ENCODE results near the gene TM9SF3.
A peak's percentile ranks its signal among the peaks of the same experiment; 100 is the strongest.

The TM9SF3 gene

GRCh38 chr10:96505150-96506136 lies 81.4 kb downstream of the TM9SF3 start:
- DNase-seq = no peak

DNA sequence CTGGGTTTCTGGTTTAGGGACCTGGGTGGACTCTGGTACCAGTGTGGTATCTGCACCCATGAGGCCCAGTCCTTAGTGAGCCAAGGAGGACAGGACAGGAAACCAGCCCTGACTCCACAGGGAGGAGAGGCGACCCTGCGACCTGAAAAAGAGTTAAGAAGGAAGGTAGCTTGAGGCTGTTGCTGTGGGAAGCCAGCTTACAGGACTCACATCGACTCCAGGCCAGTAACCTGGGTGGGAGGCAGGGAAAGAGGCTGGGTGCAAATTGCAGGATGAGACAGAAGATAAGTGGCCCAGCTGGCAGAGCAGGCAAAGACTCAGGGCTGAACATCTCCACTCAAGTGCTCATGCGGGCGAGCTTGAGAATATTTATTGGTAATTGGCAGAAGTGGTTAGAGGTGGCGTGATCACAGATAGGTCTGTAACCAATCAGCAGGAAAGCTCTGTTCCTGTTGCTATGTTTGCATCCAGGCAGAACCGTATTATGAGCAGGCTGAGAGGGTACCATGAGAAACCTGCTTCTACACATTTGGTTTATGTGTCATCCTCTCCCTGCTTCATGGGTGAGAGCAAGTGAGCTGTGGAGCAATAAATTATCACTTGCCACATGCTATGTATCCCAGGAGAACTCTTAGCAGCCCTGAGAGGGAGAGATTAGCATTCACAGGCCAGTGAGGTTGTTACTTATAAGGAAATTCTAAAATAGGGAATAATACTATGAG lies 84.1 kb downstream of the TM9SF3 start:
- no peak for DNase-seq

DNA sequence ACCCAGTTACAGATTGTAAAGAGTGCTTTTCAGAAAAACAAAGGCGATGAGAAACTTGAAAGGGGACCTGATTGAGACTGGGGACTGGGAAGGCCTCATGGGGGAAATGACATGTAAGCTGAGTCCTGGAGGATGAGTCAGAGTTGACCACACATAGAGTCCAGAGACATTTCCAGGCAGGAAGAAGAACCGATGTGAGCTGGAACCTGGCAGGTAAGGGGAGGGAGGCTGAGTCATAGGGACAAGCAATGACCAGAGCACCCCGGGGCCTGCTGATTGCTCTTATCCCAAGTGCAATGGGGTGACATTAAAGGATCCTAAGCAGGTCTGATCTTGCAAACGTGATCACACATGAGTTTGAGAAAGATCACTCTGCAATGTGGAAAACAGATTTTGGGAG lies 84.8 kb downstream of the TM9SF3 start:
- DNase-seq = no peak

DNA sequence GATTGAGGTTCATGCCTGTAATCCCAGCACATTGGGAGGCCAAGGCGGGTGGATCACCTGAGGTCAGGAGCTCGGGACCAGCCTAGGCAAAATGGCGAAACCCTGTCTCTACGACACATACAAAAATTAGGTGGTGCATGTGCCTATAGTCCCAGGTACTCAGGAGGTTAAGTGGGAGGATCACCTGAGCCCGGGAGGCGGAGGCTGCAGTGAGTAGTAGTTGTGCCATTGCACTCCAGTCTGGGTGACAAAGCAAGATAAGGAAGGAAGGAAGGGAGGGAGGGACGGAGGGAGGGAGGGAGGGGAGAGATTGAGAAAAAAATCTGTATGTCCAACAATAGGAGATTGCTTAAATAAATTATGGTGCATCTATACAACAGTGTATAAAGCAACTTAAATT lies 86.3 kb downstream of the TM9SF3 start:
- no peak for DNase-seq

GRCh38 chr10:96500050-96500449 lies 86.8 kb downstream of the TM9SF3 start:
- no peak for DNase-seq

GRCh38 chr10:96497391-96497790 lies 89.4 kb downstream of the TM9SF3 start:
- no peak for DNase-seq

- no peak for DNase-seq
These were observed 90.4 kb downstream of the TM9SF3 start for GRCh38 chr10:96496281-96496925.

DNA sequence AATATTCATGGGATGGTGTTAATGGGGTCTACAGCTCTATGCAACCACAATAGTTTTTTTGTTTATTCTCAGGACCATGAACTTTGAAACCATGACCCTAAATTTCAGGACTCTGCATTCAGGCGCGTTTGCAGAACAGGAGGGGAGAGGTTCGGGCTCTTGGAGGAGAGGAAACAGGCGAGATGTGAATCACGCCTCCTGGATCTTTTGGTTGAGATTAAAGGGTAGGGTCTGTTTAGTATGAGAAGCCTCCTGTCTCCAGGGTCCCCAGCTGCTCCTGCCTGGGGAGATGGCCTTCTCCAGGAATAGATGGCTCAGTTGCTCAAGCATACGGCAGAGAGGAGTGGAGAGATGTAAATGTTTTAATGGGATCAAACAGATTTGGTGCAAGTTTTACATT lies 91.3 kb downstream of the TM9SF3 start:
- no peak for DNase-seq

DNA sequence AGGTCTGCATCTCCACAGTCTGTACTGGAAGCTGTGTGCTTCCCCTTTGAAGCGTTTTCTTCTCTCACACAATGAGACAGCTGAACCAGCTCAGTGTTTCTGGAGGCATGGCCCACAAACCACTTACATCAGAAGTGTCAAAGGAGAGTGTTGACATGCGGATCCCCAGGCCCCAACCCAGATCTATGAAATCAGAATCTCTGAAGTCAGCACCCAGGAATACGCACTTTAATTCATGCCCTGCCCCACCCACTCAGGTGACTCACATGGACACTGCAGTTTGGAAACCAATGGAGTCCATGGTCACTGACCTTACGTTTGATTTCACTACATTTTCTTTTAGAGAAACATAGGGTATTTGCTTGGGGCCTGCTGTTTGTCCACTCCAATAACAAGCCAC lies 92.1 kb downstream of the TM9SF3 start:
- DNase-seq = no peak

- DNase-seq = no peak
These were observed 92.8 kb downstream of the TM9SF3 start for GRCh38 chr10:96493871-96494525.

GRCh38 chr10:96493254-96493653 lies 93.6 kb downstream of the TM9SF3 start:
- DNase-seq = no peak

GRCh38 chr10:96491303-96491702 lies 95.5 kb downstream of the TM9SF3 start:
- DNase-seq = no peak

DNA sequence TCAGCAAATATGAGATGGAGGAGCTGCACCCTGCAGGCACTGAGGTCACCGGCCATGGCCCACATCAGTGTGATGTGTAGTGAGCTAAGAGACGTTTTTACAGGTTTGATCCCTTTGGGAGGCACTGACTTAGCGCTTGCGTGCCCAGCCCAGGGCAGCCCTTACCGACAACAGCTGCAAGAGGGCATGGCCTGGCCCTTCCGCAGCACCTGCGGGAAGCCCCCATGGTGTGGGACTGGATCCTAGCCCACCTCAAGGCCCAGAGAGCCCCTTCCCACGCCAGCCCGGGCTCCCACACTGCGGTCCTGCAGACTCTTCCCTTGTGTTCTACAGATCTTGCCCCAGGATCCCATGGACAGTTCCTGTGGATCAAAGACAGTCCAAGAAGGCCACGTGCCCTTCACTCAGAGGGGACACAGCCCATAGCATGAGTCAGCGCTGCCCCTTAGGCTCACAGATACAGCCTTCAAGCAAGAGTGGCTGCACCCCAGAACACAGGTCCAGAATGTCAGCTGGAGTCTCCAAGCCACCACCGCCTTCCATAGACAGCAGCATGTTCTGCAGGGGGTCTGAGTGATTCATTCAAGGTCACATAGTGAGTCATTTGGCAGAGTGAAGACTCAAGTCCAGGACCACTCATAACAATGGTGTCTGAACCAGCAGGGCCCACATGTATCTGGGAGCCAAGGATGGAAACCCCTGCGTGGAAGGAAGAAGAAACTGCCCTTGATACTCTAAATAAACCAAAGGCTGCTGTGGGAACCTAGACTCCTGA lies 98.5 kb downstream of the TM9SF3 start:
- DNase-seq = no peak

DNA sequence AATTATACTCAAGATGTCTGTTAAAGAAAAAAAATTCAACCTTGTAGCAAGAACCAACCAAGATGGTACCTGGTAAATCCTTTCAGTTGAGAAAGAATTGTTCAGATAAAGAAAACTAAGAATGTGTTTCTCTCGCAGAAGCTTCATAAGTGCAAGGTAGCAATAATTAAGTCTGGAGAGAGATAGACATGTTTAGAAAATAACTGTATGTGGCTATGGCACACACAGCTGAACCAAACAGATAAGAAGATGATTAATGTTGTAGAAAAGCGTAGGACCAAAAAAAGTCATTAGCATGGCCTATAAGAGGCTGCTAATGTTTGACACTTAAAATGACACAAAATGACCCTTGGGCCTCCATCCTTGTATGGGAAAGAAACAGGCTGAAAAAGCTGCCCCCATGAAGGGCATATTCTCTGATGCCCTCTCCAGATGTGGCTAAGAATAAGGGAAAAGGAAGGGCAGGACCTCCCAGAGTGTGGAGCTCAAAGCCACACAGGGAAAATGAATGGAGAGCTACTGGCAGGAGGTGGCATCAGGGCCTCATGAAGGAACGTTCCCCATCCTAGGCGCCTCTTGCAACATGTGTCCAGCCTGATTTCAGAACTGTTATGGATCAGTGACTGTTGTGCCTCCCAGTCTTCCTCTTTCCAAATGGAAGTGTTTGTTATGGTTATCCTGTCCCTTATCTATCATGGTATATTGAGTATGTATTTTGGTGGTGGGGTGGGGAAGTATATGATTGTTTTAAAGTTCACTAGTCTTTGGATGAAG lies 103.8 kb downstream of the TM9SF3 start:
- DNase-seq = no peak

- DNase-seq = no peak
These were observed 108.5 kb downstream of the TM9SF3 start for GRCh38 chr10:96478355-96478754.

GRCh38 chr10:96473866-96474265 lies 112.9 kb downstream of the TM9SF3 start:
- DNase-seq = no peak

DNA sequence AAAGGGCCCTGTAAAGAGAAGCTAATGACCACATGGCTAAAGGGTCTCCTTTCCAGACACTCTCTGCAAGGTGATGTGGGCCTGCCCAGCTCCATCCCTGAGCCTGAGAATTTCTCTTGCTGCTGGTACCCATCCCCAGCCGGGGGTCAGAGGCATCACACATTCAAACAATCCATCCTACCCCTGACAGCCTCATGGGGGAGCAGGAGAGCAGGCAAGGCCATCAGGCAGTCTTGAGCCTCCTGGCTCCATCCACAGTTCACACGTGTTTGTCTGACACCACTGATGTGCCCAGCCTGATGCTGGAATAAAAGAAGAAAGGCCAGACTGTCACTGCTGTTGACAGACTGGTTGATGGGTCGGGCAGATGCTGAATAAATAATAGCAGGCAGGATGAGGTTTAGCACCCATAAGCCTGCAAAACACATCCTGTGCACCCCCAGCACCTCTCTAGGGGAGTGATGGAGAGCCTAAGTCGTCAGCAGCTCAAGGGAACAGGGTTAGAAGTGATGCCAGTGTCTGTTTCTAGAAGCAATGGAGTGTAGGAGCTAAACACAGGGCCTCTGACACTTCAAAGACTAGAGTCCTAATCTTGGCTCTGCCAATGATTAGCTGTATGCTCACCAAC lies 116.6 kb downstream of the TM9SF3 start:
- peak; percentile 7 to 9 for DNase-seq

DNA sequence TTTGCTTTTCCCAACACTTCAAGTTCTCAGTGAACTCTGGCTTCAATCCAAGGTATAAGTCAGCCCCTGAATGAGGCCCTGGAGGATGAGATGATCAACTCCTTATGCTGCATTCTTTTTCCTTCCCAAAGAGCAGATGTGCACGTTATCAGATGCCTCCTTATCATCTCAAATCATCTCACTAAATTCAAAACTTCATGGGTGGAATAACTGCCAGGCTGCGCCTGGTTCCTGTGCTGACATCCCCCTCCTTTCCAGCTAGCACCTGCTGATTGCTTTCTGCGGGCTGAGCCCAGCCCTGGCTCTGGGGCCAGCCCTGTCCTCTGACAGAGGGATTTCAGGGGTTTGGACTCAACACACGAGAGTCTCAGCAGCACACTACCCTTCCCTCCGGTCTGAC lies 118.0 kb downstream of the TM9SF3 start:
- DNase-seq = no peak

All from inflammatory macrophage treated with lipopolysaccharide for 1 hour (primary cell).